Tibial artery (tissue), 4 donors: ENCODE data around the gene POU2AF1.
"Not testable (repeated sequence)": the region's sequence is repeated elsewhere in the genome, so short reads cannot be mapped to it uniquely, and the experiment has no call there.

Experiments used
- DNase-seq, 2 donors: peaks; one replicate each; pipeline ENCODE4 v3.0.0-alpha.2; 2019
- H3K27ac ChIP-seq, 2 donors: fragments of 200-600 bp; sonication (generic) in 1 of 2; 1 replicate in 1 of 2; 2 replicates in 1 of 2; pipeline ENCODE4 v1.5.1; 2018 to 2019; ENCODE audit warnings: mild to moderate bottlenecking in 1 of 2
- H3K27me3 ChIP-seq, 2 donors: fragments of 200-600 bp; sonication (generic) in 1 of 2; one replicate each; pipeline versions ENCODE4 v1.5.1 to v1.6.0; 2016 to 2019
- H3K36me3 ChIP-seq, 3 donors: fragments of 200-600 bp; sonication (generic) in 2 of 3; one replicate each; pipeline ENCODE4 v1.5.1; 2016 to 2019; ENCODE audit warnings: mild to moderate bottlenecking in 2 of 3
- H3K4me1 ChIP-seq, 4 donors: fragments of 200-600 bp; sonication (generic) in 2 of 4; 1 replicate in 3 of 4; 2 replicates in 1 of 4; pipeline ENCODE4 v1.5.1; 2016 to 2019
- H3K4me3 ChIP-seq, 2 donors: fragments of 200-600 bp; sonication (generic) in 1 of 2; 1 replicate in 1 of 2; 2 replicates in 1 of 2; pipeline ENCODE4 v1.5.1; 2018 to 2019; ENCODE audit warnings: mild to moderate bottlenecking in 2 of 2
- H3K9me3 ChIP-seq, 3 donors: fragments of 200-600 bp; sonication (generic) in 1 of 3; one replicate each; pipeline ENCODE4 v1.5.1; 2016 to 2019
- CTCF ChIP-seq, 2 experiments: fragments of 200-600 bp in 1 of 2; fragments of 450-650 bp in 1 of 2; IDR thresholded peaks; one replicate each; pipeline ENCODE4 v1.5.1; 2017 to 2019; ENCODE audit warnings: antibody characterized with exemption in 2 of 2, mild to moderate bottlenecking in 1 of 2, moderate library complexity in 1 of 2
- intact Hi-C: fragments of 100-400 bp; cut with DNase I; formaldehyde crosslinking; loops from one replicate; pipeline ENCODE4 v1.15.0; 2023; ENCODE audit warnings: low total_unique reads

The POU2AF1 gene

GRCh38 chr11:111322534-111322933 lies 56.5 kb downstream of the POU2AF1 start:
- no peak for DNase-seq
- intact Hi-C loops = no loop called here
- H3K36me3 ChIP-seq = no peaks in the 10 kb centered on the region
- no peak overlapping the region for H3K27ac ChIP-seq
- TF ChIP-seq CTCF (IDR thresholded peaks at IDR 0.05) = no peak
- no peaks in the 10 kb centered on the region for H3K9me3 ChIP-seq
- no peak overlapping the region for H3K4me3 ChIP-seq
- peaks cover 0 to 53% (median 31%) of the 10 kb centered on the region in 4 donors for H3K4me1 ChIP-seq
- H3K27me3 ChIP-seq = no peaks in the 10 kb centered on the region

- Histone ChIP-seq H3K36me3 (no peaks in the 10 kb centered on the region), H3K27ac (peak overlapping the region; percentile 10 to 18), H3K9me3 (no peaks in the 10 kb centered on the region), H3K4me1 (peaks cover 0 to 38% (median 24%) of the 10 kb centered on the region in 4 donors), H3K27me3 (no peaks in the 10 kb centered on the region), H3K4me3 (no peak overlapping the region)
- intact Hi-C loops = no loop called here
- TF ChIP-seq CTCF (IDR thresholded peaks at IDR 0.05) = no peak
- no peak for DNase-seq
Measured at GRCh38 chr11:111320728-111321568, 58.1 kb downstream of the POU2AF1 start.

- H3K27ac ChIP-seq = peak overlapping the region; percentile 10 to 18
- intact Hi-C loops = not testable (repeated sequence)
Measured at GRCh38 chr11:111320199-111320598, 58.9 kb downstream of the POU2AF1 start.

GRCh38 chr11:111319296-111319695 lies 59.8 kb downstream of the POU2AF1 start:
- H3K27me3 ChIP-seq = no peaks in the 10 kb centered on the region
- H3K9me3 ChIP-seq = no peaks in the 10 kb centered on the region
- H3K36me3 ChIP-seq = no peaks in the 10 kb centered on the region
- H3K4me3 ChIP-seq = no peak overlapping the region
- intact Hi-C loops = no loop called here
- DNase-seq = no peak
- TF ChIP-seq CTCF (IDR thresholded peaks at IDR 0.05) = no peak
- H3K4me1 ChIP-seq = peaks cover 0 to 23% (median 12%) of the 10 kb centered on the region in 4 donors
- no peak overlapping the region for H3K27ac ChIP-seq

More at GRCh38 chr11:111320199-111320598, 58.9 kb downstream of the POU2AF1 start:
- H3K27me3 ChIP-seq, DNase-seq, H3K4me3 ChIP-seq, H3K36me3 ChIP-seq, H3K9me3 ChIP-seq: not testable (repeated sequence)
- H3K4me1 ChIP-seq = peaks cover 0 to 31% (median 20%) of the 10 kb centered on the region in 4 donors

- Histone ChIP-seq H3K4me3 (no peak overlapping the region), H3K27me3 (no peaks in the 10 kb centered on the region), H3K27ac (no peak overlapping the region), H3K4me1 (no peaks in the 10 kb centered on the region), H3K36me3 (no peaks in the 10 kb centered on the region), H3K9me3 (no peaks in the 10 kb centered on the region)
- intact Hi-C loops = no loop called here
- TF ChIP-seq CTCF (IDR thresholded peaks at IDR 0.05) = no peak
- DNase-seq = no peak
Measured at GRCh38 chr11:111312076-111312475, 67.0 kb downstream of the POU2AF1 start.

GRCh38 chr11:111310723-111311122 lies 68.4 kb downstream of the POU2AF1 start:
- DNase-seq = no peak

More at GRCh38 chr11:111310723-111311122, 68.4 kb downstream of the POU2AF1 start:
- no peak overlapping the region for H3K27ac ChIP-seq
- intact Hi-C loops = no loop called here
- no peaks in the 10 kb centered on the region for H3K27me3 ChIP-seq
- H3K4me1 ChIP-seq = no peaks in the 10 kb centered on the region
- no peaks in the 10 kb centered on the region for H3K9me3 ChIP-seq
- no peak for TF ChIP-seq CTCF (IDR thresholded peaks at IDR 0.05)
- no peak overlapping the region for H3K4me3 ChIP-seq
- H3K36me3 ChIP-seq = no peaks in the 10 kb centered on the region
